GM12891 (cell line): Measurements from ENCODE around the gene PALM.

Source experiments
- DNase-seq: peaks from one replicate; pipeline ENCODE4 v3.0.0; 2011; ENCODE audit warnings: low spot score; ENCODE audit not compliant: insufficient read length
- FAIRE-seq: peaks from 2 replicates; lab custom pipeline; 2011; peaks lifted over from hg19 to GRCh38; lab: Jason Lieb, UNC
- PAX5 ChIP-seq: IDR thresholded peaks from 2 replicates; pipeline ENCODE4 v1.6.1; 2011; ENCODE audit warnings: low read length, moderate library complexity, mild to moderate bottlenecking; ENCODE audit not compliant: insufficient read depth, severe bottlenecking
- POLR2A ChIP-seq: IDR thresholded peaks from 2 replicates; pipeline ENCODE4 v1.6.1; 2011; ENCODE audit warnings: low read depth, low read length, control low read depth
- POLR2AphosphoS5 ChIP-seq: IDR thresholded peaks from 2 replicates; pipeline ENCODE4 v1.6.1; 2011; ENCODE audit warnings: low read depth, low read length, control low read depth
- POU2F2 ChIP-seq: IDR thresholded peaks from 2 replicates; pipeline ENCODE4 v1.6.1; 2011; ENCODE audit warnings: low read depth, mild to moderate bottlenecking, control low read depth, low read length, moderate library complexity
- SPI1 ChIP-seq: IDR thresholded peaks from 2 replicates; pipeline ENCODE4 v1.6.1; 2011; ENCODE audit warnings: low read depth, low read length, control low read depth
- TAF1 ChIP-seq: IDR thresholded peaks from 2 replicates; pipeline ENCODE4 v1.6.1; 2011; ENCODE audit warnings: low read depth, low read length, control low read depth

Gene PALM

GRCh38 chr19:670609-671075, 38.1 kb upstream of the PALM start:
- DNase-seq (no peak), FAIRE-seq (no peak)
- TF ChIP-seq PAX5: no peak
- no peak for TF ChIP-seq POLR2A
- no peak for TF ChIP-seq SPI1
- no peak for TF ChIP-seq TAF1
- no peak for TF ChIP-seq POU2F2
- TF ChIP-seq POLR2AphosphoS5: no peak

- no peak for TF ChIP-seq TAF1
- no peak for TF ChIP-seq POLR2AphosphoS5
- no peak for TF ChIP-seq PAX5
- no peak for TF ChIP-seq POU2F2
- no peak for TF ChIP-seq POLR2A
- TF ChIP-seq SPI1: no peak
- FAIRE-seq (no peak), DNase-seq (no peak)
Measured at GRCh38 chr19:674282-675151, 34.2 kb upstream of the PALM start.

- TF ChIP-seq TAF1 (no peak), POLR2A (no peak), SPI1 (no peak), POLR2AphosphoS5 (no peak), POU2F2 (no peak), PAX5 (no peak)
- DNase-seq (no peak), FAIRE-seq (no peak)
Measured at GRCh38 chr19:676007-676338, 32.8 kb upstream of the PALM start.

- FAIRE-seq (no peak), DNase-seq (no peak)
Measured at GRCh38 chr19:676339-677105, 32.2 kb upstream of the PALM start, which contains the start of gene FSTL3. FSTL3 (plus strand) TSS chr19:676392; CDS start chr19:676424, 32 bp downstream.

GRCh38 chr19:677201-677600, 31.5 kb upstream of the PALM start:
- DNase-seq (no peak), FAIRE-seq (no peak)
- TF ChIP-seq TAF1 (no peak), PAX5 (no peak), SPI1 (no peak), POLR2A (no peak), POU2F2 (no peak), POLR2AphosphoS5 (no peak)

More at GRCh38 chr19:676339-677105, 32.2 kb upstream of the PALM start, which contains the start of gene FSTL3:
- no peak for TF ChIP-seq POU2F2

- no peak for DNase-seq
- no peak for FAIRE-seq
- TF ChIP-seq POLR2A (no peak), SPI1 (no peak), PAX5 (no peak), TAF1 (no peak), POU2F2 (no peak), POLR2AphosphoS5 (no peak)
Measured at GRCh38 chr19:677601-678436, 30.9 kb upstream of the PALM start.

GRCh38 chr19:678791-679388, 29.8 kb upstream of the PALM start:
- FAIRE-seq (no peak), DNase-seq (no peak)
- no peak for TF ChIP-seq POLR2AphosphoS5
- no peak for TF ChIP-seq POLR2A
- TF ChIP-seq TAF1: no peak

- no peak for TF ChIP-seq TAF1
- TF ChIP-seq POLR2A: no peak
- TF ChIP-seq PAX5: no peak
- no peak for TF ChIP-seq POLR2AphosphoS5
- no peak for TF ChIP-seq SPI1
- no peak for DNase-seq
- FAIRE-seq: peak; percentile 26
Measured at GRCh38 chr19:679418-680286, 29.1 kb upstream of the PALM start.
